NCI-H2227 treated with DMSO at 0.1 percent for 48 hours (cell line): Measurements from ENCODE around the gene C1QA.
"Not testable (repeated sequence)": the region's sequence is repeated elsewhere in the genome, so short reads cannot be mapped to it uniquely, and the experiment has no call there.

Experiments used
- DNase-seq: peaks from one replicate; lab custom pipeline; 2025; lab: John Stamatoyannopoulos, UW

The C1QA gene

DNA sequence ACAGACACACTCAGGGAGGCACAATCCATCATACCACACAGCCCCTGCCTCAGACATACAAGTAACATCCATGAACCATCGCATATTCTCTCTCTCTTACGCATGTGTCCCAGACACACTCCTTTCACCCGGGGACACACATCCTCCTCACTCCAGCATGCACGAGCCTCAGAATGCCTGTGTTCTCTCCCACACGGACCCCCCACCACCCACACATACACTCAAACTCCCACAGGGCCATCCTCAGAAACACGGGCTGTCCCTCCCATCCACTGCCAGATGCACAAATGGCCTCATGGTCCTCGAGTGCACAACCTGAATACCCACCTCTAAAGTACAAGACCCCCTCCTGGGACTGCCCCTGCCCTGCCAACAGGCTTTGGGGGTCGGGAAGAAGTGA is 4.8 kb downstream of the C1QA start:
- no peak for DNase-seq

- peak; percentile 46 for DNase-seq
Observed at GRCh38 chr1:22641906-22642636, 5.6 kb downstream of the C1QA start.

DNA sequence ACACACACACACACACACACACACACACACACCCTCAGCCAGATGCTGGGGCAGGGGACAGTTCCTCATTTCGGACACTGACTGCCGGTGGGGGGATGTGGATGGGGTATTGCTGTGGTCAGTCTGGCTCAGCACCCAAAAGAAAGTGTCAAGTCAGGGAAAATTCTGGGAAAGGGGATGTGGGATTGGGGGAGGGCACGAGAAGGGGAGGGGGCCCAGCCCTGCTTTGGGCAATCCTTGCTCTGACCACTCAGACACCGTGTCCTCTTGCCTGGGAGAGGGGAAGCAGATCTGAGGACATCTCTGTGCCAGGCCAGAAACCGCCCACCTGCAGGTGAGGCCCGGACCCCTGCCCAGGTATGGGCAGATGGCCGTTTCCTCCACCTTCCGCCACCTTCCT is 7.0 kb downstream of the C1QA start, which contains the start of gene C1QC:
Gene C1QC, plus strand, starts transcription at position 253 of the 400 bp plus-strand sequence. CDS start 391 bp downstream, outside the sequence.
- no peak for DNase-seq

GRCh38 chr1:22643928-22644327 is 7.5 kb downstream of the C1QA start:
- no peak for DNase-seq

GRCh38 chr1:22645931-22646330 is 9.5 kb downstream of the C1QA start:
- DNase-seq, result no peak

DNA sequence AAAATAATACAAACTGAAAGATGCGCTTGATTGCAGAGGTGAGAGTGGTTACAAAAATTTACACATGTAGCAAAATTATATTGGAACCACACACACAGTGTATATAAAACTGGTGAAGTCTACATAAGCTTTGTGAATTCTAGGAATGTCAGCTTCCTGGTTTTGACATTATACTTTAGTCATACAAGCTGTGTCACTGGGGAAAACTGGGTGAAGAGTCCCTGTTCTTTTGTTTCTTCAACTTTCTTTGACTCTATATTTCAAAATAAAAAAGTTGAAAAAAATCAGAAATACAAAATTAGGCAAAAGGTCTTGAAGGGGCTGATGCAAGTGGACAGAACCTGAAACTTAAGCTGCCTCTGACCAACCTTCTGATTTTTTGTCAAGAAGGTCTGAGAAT is 10.0 kb downstream of the C1QA start:
- no peak for DNase-seq

DNA sequence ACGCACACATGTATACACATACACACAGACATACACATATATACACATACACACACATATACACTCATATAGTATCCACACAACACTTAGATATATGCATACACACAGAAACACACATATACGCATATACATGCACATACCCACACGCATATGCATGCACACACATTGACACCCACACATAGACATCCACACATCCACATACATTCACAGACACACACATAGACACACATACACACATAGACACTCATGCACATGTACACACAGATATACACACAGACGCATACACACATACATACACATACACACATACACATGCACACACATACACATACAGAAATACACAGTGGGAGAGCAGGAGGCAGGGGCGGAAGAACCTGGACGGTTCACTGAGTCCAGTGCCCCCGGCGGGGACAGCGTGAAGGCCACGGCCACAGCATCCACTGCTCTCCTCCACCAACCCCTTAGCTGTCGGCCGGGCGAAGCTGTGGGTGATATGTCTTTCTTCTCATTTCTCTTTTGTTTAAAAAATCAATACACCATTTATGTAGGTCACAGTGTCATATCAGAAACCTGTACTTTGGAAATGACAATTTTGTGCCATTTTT is 13.8 kb downstream of the C1QA start:
- peak; percentile 69 for DNase-seq

DNA sequence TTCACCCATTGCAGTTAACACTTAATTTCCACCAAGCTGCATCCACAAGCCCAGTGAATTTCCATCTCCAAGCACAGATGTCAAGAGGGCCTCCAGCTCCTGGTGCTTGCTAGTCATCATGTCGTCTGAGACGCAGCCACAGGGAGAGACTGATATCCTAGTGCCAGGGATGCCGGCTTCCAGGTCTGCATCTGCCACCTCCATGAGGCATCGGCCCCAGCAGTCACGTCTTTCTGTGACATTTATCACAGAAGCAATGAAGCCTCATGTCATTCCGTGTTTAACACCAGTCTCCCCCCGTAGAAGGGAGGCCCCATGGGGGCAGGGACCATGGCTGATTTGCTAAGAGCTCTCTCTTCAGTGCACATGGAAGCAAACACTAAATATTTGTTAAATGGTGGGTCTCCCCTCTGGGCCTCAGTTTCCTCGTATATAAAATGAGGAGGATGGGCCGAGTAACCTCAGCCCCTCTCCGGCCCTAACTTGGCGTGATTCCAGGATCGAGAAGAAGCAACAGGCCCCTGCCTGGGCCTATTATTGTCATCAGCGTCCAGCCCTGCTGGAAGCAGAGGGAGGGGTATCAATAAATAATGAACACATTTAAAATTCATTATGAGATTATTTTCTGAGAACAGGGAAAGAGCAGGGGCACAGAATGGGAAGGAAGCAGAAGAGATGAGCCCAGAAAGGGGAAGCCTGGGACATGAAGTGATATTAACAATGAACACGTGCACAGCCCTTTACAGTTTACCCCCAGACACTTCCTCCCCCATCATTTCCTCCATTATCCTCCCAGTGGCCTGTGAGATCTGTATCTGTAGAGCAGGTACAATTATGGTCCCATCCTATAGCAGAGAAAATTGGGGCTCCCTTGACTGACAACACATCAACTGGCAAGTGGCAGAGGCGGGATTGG is 15.8 kb downstream of the C1QA start:
- DNase-seq, result peak; percentile 11

DNA sequence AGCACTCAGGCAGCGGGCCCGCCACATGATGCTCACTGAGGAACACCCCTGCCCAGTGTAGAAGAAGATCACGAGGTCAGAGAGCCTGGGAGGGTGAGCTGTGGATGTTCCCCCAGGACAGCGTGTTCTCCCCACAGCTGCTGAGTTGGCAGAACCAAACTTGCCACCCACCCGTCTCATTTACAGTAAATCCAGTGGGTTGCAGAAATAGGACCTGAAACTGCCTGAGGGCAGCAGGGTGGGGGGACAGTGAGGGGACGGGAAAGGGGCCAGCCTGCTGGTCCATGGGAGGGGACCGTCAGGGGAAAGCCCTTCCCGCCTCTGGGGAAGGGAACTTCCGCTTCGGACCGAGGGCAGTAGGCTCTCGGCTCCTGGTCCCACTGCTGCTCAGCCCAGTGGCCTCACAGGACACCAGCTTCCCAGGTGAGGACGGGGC is 16.5 kb downstream of the C1QA start, which contains the start of gene C1QB:
Gene C1QB, plus strand, starts transcription at position 356 of the 436 bp plus-strand sequence. CDS start 6,227 bp downstream, outside the sequence.
- DNase-seq, result no peak

DNA sequence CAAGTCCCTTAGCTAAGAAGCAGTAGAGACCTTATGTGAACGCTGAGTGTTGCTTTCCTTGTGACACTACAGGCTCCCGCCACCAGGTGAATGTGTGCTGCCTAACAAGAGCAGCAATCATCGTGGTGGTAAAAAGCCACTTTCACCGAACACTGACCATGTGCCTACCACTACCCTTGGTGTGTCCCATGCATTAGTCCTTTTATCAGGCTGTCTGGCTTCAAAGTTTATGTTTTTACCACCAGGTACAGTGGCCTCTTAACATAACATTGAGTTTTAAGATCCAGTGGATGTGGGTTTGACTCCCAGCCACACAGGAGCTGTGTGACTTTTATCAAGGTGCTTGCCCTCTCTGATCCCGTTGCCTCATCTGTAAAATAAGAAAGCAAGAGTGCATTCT is 18.3 kb downstream of the C1QA start:
- DNase-seq, result no peak

DNA sequence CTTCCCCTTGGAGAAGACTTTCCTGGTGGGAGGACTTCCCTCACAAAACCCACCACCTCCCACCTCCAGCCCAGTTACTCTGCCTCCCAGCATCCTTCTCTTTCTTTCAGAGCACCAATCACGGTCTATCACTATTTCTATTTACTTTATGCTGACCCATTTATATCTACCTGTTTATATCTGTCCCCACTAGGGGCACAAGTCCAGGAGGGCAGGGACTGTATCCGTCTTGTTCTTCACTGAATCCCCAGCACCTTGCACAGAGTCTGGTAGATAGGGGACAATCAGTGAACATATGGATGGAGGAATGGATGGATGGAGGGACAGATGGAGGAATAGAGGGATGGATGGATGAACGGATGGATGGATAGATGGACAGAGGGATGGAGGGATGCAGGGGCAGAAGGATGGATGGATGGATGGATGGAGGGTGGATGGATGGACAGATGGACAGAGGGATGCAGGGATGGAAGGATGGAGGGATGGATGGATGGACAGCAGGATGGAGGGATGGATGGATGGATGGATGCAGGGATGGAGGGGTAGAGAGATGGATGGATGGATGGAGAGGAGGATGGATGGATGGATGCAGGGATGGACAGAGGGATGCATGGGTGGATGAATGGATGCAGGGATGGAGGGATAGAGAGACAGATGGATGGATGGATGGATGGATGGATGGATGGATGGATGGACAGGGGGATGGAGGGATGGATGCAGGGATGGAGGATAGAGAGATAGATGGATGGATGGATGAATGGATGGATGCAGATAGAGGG is 22.1 kb downstream of the C1QA start:
- no peak for DNase-seq

DNA sequence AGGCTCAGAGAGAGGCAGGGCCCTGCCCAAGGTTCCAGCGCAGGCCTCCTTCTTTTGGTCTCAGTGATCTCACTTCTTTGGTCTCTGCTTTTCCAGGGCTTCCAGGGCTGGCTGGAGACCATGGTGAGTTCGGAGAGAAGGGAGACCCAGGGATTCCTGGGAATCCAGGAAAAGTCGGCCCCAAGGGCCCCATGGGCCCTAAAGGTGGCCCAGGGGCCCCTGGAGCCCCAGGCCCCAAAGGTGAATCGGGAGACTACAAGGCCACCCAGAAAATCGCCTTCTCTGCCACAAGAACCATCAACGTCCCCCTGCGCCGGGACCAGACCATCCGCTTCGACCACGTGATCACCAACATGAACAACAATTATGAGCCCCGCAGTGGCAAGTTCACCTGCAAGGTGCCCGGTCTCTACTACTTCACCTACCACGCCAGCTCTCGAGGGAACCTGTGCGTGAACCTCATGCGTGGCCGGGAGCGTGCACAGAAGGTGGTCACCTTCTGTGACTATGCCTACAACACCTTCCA is 24.4 kb downstream of the C1QA start:
- DNase-seq, result no peak

- no peak for DNase-seq
Observed at GRCh38 chr1:22661880-22662279, 25.5 kb downstream of the C1QA start.

DNA sequence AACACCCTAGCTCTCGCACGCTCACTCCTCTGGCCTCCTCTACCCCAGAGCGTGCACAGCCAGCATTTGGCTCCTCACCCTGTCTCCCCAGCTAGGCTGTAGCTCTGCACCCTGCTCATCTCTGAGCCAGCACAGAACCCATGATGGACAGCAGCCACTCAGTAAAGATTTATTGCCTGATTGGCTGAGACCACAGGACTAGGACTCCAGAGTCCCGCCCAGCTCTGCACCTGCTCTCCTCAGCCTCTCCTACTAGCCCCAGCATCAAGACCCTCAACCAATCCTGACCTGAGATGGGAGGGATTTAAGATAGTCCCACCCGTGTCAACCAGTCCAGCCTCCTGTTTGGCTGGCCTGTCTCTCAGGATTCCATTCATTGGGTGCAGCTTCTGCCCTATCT is 25.9 kb downstream of the C1QA start:
- DNase-seq, result peak; percentile 15

DNA sequence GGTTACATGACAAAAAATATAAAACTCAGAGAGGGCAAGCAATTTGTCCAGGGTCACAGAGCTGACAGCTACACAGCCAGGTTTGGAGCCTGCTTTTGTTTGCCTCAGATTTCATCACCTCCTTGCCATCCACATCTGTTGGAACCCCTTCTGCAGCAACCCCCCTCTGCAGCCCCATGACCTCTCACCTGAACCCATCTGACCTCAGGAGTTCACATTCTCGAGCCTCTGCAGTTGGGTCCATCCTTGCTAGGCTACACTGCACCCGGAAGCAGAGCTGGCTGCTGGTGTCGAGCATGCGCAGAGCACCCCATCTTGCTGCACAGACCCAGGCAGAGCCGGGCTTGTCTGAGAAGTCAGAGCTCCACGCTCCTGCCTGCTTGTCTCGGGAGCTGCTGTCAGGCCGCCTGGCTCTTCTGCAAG is 26.6 kb downstream of the C1QA start:
- no peak for DNase-seq

- peak; percentile 21 for DNase-seq
Observed at GRCh38 chr1:22665752-22666151, 29.3 kb downstream of the C1QA start.

DNA sequence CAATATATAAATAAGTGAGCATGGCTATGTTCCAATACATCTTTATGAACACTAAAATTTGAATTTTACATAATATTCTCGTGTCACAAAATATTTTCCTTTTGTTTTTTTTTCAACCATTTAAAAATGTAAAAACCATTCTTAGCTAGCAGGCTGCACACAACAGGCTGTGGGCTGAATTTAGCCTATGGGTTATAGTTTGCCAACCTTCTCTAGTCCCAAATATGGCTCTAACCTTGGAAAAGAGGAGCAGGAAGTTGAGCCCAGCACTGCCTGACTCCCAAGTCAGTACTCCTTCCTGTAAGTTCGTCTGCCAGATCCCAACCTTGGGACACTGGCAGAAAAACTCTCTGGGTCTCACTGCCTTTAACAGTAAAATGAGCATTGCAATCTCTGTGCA is 30.0 kb downstream of the C1QA start:
- DNase-seq, result no peak

DNA sequence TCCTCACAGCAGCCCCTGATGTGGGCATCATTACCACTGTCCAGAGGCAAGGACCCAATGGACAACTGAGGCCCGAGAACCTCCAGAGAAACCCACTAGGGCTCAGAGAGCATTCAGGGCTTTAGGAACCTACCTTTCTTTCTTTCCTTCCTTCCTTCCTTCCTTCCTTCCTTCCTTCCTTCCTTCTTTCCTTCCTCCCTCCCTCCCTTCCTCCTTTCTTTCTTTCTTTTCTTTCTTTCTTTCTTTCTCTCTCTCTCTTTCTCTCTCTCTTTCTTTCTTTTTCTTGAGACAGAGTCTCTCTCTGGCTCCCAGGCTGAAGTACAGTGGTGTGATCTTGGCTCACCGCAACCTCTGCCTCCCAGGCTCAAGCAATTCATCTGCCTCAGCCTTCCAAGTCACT is 32.4 kb downstream of the C1QA start:
- DNase-seq, result not testable (repeated sequence)

DNA sequence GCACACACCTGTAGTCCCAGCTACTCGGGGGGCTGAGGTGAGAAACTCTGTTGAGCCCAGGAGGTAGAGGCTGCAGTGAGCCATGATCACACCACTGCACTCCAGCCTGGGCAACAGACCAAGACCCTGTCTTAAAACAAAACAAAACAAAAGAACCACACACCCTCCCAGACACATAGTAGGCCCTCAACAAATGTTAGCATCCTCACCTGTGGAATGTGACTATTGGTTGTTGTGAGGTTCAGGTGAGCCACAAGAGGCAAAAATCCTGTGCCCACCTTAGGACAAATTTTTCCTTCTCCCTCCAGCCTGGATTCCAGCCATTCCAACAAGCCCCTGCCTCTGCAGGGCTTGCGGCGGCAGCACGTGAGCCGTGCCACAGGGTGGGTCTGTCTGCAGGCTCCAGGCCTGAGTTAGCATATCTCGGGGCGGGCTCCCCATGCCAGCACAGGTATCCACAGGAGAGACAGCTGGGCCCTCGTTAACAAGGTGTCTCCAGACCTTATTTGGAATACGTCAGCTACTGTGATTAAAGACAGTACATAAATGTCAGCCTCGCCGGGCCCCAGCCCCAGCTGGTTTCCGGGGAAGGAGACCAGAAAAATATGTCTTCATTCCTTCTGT is 34.0 kb downstream of the C1QA start:
- DNase-seq, result no peak

GRCh38 chr1:22671999-22672398 is 35.6 kb downstream of the C1QA start:
- DNase-seq, result no peak
